GM12872 (cell line): Measurements from ENCODE around the gene BCAS3.

ENCODE experiments used
- CTCF ChIP-seq: IDR thresholded peaks from 3 replicates; pipeline ENCODE4 v1.5.1; 2011; ENCODE audit warnings: low read depth, mild to moderate bottlenecking, low read length, moderate library complexity; ENCODE audit not compliant: insufficient read depth

BCAS3 gene

GRCh38 chr17:60754057-60754604 is 76.5 kb downstream of the BCAS3 start:
- no peak for TF ChIP-seq CTCF

DNA sequence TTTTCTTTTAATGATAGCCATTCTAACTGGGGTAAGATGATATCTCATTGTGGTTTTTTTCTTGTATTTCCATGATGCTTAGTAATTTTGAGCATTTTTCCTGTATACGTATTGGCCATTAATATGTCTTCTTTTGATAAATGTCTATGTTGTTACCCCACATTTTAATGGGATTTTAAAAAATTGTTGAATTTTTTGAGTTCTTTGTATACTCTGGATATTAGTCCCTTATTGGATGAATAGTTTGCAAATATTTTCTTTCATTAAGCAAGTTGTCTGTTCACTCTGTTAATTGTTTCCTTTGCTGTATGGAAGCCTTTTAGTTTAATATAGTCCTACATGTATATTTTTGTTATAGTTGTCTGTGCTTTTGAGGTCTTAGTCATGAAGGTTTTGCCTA is 79.8 kb downstream of the BCAS3 start:
- no peak for TF ChIP-seq CTCF

- TF ChIP-seq CTCF, result no peak
Observed at GRCh38 chr17:60759756-60760155, 82.1 kb downstream of the BCAS3 start.

GRCh38 chr17:60766778-60767190 is 89.1 kb downstream of the BCAS3 start:
- TF ChIP-seq CTCF, result no peak

GRCh38 chr17:60767744-60768308 is 90.2 kb downstream of the BCAS3 start:
- TF ChIP-seq CTCF, result no peak

- no peak for TF ChIP-seq CTCF
Observed at GRCh38 chr17:60769327-60769726, 91.7 kb downstream of the BCAS3 start.

GRCh38 chr17:60770946-60771422 is 93.3 kb downstream of the BCAS3 start:
- no peak for TF ChIP-seq CTCF
